Activated naive CD4-positive, alpha-beta T cell treated with anti-CD3 and anti-CD28 coated beads, Interleukin-2, amount 50 U/mL, for 16 hours (primary cell): ENCODE measurements around the gene PAK6.

ENCODE experiments used
- DNase-seq: peaks from one replicate; pipeline ENCODE4 v3.0.0-alpha.2; 2020

Gene PAK6

DNA sequence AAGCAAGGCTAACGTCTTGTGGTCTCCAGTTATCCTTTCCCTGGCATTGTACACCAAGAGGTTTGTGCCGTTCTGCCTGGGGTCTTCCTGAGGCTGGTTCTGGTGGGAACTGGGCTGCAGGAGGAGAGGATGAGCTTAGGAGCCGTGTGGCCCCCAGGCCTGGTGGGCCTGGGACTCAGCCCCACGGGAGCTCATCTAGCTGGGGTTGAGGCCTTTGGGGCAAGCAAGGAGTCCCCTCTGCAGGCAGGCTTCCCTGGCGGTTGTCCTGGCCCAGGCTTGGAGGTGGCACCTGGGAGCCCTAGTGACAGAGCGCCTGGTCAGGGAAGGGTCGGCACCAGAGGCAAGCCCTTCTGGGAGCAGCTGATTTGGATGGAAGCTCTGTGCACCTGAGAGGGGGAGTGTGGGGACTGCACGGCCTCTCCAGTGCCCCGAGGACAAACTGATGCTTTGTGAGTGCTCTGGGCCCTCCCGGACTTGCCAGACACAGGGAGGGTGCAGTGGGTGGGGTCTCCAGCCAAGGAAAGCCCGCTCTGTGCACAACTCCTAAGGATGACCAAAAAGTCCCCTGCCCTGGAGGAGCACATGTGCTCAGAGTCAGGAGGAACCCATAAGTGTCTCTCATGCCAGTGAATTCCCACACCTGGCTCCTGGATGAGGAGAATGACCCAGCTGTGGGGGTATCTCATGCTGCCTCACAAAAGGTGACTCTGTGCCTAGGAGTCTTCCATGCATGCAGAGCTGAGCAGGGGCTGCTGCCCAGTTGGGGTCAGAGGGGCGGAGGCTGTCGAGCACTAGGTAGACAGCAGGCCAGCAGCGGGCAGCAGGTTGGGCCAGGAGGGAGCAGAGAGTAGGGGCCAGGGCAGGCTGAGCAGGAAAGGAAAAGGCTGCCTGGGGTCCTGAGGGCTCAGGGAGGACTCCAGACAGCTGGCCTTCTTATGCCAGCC, 2.7 kb downstream of the PAK6 start:
- no peak for DNase-seq

DNA sequence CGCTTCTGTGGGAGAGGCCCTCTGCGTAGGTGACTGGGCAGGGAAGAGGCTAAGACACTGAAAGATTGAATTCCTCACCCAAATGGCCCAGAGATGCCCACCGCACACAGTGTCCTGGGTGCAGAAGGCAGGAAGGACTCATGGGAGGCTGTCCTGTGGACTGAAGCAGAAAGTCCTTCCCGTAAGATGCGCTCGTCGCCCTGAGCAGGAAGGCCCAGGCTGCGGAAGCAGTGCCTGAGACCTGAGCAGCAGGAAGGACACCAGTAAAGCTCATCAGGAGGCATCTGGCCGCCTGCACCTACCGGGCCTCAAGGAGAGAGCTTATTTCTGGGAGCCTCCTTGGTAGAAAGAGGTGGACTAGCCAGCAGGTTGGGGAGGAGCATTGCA, 3.3 kb downstream of the PAK6 start:
- DNase-seq, result no peak

DNA sequence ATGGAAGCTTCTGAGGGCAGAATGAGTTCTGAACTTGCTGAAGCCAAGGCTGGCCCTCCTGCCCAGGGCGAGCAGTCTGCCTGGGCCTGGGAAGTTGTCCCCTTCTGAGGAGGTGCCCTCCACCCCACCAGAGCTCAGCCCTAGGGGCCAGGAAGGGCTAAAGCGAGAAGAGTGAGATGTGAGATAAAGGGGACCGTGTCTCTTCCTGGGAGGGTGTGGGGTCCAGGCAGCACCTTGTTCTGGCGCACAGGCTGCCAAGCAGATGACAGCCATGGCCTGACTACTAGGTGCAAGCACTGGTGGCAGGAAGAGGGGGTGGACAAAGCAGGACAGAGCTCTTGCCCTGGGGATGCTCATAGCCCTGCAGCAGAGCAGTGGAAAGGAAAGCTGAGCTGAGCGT, 3.7 kb downstream of the PAK6 start:
- no peak for DNase-seq

DNA sequence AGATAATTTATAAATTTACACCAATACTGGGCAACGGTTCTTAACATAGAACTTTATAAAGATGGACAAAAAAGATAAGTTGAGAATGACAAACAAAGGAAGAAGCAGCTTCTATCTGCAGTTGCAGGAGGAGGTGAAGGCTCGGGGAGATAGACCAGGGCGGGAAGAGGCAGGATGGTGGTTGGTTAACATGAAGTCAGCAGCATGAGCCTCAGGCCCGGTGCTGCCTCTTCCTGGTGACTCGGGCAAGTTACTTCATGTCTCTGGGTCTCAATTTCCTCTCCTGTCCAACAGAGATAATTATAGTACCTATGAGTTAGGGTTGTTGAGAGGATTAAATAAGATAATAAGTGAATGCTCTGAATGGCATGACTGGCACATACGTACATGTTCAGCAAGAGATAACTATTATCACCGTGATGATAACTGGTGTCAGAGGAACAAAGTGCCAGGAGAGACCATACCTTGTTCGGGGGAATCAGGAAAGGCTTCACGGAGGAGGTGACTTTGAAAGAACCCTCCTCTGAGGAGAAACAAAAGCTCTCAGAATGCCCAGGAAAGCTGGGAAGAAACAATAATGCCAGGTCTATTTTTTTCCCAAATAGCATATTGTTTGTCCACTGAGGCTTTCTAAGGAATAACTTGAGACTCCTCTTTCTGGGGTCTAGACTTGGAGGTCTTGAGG, 4.4 kb downstream of the PAK6 start:
- DNase-seq, result no peak

DNA sequence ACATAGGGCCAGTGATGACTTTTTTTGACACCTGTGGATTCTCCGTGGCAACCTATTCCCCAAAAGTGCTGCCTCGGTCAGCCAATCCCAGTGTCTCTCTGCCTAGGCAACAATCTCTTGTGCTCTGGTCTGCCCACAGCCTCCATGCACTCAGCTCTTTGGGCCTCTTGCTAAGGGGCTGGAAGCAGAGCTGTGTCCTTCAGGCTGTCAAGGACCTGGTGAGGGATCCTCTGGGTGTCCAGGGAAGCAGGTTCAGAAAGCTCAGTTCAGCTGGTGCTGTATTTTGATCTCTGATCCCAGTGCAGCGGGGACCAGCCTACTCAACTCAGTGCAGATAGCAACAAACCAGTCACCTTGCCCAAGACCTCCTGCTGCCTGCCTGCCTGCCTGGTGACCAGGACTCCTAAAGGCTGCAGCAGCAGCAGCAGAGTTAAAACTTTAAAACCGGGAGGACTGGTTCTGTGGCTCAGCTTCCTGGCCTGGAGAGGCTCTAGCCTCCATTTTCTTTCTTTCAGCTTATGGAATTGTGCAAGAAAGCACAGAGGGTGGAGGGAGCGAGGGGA, 6.2 kb downstream of the PAK6 start:
- no peak for DNase-seq

DNA sequence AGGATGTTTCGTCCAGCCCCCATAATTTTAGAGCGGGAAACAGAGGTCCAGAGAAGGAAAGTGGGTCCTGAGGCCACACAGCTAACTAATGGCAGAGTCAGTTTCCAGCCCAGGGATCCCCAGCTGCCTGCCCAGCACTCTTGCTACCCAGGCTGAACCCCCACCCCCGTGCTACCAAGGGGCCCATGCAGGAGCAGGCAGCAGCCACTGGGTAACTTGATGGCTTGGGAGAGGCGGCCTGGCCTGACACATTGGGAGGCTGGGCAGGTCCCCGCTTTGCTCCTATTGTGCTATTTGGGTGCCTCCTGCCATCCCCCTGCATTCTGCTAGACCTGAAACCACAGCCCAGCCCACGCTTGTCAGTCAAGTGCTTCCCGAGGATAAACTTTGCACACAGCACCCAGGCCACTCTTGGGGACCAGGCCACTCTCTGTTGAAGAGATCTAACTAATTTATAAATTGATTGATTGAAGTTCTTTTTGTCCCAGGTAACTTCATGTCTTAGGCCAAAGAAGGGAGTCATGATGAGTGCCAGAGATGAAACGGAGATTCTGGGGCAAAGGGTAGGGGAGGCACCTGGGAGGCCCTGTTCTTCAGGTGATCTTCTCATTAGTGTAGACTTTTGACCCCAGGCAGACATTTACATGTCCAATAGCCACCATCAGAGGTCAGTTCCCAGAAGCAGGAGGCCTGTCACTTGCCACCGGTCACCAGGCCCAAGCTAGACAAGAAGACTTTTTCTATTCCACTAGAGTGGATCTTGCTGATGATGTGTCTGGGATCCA, 7.0 kb downstream of the PAK6 start:
- DNase-seq, result no peak

DNA sequence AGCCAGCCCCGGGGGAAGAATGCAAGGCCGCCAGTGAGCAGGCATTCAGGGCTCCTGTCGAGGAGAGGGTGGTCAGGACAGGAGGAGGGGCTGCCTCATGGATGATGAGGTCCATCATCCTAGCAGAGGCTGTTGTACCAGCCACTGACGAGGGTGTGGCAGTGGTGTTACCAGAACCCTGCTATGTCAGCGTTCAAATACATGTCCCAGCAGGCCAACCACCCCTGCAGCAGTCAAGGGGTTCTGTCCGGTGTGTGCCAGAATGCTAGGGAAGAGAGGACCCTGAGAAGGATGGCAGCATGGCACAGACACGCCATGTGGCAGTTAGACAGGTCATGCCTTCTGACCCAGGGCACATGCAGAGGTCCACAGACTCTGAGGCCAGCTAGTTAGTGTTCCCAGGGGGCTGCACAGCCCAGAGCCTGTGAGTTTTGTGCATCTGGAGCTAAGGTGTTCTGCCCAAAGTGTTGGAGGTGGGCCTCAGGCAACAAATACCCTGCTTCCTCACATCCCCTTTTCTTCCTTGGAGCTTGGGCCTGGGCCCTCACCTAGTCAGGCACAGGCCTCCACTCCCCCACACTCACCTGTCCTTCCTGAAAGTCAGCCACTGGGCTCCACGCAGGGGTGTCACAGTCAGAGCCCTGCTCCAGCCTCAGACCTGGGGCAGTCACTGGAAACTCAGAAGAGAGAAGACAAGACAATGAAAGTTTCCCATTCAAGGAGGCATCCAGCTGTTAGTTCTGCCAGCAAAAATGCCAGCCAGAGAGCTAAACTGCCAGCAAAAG, 7.8 kb downstream of the PAK6 start:
- DNase-seq, result no peak

DNA sequence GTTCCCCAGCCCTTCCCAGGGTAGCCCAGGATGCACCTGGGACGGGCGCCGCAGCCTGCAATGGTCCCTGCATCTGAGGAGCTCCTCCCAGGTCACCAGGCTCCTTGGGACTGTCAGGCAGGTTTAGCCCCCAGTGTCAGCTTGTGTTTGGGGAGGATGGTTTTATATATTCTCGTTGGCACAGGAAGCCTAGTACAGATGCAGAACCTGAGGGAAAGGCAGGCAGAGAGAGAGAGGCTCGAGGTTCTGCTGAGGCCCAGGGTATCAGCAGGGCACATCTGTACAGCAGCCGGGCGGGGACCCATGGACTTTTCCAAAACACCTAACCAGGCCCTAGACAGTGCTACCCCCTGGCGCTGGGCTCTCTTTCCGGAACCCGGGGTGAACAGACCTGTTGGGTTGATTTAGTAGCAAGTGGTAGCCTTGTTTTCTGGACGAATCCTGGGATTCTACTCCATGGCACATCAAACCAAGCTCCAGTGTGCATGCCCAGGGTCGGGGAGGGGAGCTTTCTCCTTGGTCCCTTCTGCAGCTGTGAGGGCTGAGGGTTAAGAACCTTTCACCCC, 8.6 kb downstream of the PAK6 start:
- no peak for DNase-seq

DNA sequence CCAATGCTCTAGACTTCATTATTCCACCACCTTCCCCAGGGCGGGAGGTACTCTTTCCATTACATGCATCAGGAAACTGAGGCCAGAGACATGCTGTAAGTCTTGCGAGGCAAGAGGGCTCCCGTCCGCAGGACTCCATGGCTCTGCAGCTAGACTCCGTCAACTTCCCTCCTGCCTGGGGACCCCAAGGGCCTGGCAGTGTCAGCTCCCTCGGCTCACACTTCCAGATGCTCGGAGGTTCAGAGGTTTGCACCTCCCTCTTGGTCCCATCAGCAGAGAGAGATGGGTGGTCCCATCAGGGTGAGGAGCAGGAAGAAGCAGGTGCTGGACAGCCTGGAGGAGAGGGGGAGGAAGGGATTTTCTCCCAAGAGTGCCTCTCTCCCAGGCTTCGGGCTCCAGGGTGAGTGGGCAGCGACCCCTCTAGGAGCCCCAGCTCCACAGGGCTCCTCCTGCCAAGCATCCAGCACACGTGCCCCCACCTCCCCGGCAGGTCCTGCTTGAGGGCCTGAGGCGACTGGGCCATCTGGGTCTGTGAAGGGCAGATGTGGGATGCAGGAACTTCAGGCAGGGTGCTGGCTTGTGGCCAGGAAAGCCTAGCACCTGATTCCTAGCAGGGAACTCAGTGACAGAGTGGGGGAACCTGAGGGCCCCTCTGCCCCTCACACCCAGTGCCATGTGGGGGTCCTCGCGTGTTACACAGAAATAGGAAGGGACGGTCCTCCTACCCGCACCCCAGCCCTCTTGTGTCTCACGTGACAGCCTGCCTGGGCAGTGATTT, 9.3 kb downstream of the PAK6 start:
- no peak for DNase-seq

DNA sequence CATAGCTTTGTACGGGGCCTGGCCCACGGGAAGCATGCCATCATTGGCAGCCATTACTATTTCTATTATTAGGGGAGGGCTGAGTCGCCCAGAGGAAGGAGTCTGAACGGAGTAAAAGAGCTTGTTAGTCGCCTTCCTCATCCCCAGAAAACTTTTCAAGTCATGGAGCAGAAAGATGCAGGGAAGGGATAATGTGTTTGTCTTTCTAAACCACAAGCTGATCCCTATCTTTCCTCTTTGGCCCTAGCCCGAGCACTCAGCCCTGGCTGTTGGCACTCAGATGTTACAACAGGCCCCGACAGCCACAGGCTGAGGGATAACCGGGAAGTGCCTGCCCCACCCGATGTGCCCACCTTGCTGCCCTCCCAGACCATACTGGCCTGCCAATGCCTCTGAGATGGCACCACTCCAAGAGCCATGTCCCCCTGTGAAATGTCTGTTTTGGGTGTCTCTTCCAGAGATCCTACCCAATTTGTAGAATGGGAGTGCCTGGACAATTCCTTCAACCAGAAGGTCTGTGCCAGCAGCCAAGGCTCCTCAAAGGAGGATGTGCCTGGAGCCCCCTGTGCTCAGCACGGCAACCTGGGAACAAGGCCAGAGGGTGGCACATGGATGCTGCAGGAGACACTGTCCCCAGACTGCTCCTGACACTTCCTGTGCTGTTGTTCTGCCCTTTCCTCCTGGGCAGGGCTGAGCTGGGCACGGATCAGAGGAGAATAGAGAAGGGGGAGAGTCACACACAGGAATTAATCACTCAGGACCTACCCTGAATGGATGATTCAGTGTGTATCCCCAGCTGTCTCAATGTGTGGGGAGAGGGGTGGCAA, 10.8 kb downstream of the PAK6 start:
- DNase-seq, result no peak

DNA sequence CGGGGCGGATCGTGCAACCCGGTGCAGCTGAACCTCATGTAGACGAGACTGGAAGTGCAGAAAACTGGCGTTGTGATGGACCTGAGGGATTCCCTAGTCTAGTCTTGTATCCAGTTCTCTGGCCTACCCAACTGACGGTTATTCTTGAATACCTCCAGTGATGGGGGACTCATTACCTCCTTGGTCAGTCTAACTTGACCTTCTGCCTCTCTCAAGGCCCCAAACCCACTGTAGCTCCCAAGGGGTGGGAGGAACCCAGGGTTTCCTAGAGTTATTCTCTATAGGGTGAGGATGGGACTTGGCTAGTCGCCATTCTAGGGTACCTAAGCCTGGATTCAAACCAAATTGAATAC, 11.4 kb downstream of the PAK6 start:
- no peak for DNase-seq

DNA sequence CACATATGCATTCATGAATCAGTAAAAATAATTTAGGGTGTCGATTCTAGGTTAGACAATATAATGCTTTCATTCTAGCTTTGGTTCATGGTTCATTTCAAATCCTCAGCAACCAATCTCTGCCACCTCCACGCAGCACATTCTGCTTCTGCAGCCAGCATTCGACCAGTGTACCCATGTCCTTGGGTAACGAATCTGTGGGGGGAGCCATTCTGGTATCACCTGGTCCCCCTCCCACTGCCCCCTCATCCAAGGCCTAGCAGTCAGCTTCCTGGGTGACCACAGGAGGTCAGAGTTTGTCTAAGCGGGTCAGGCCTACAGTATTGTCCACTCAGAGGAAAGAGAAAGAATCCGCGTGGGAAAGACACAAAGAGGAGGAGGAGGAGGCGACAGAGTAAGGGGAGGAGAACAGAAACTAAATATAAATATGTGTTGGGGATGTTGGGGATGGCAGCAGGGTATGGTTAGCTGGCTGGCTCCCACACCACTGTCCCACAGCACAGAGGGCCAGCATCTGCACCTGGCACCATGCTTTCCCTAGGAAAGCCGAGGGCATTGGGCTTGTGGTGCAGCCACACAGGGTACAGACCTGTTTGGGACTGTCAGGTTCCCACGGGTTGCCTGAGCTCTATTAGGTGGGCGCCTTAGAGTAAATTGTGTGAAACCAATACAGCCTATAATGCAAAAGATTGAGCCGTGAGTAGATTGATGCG, 12.1 kb downstream of the PAK6 start:
- no peak for DNase-seq

DNA sequence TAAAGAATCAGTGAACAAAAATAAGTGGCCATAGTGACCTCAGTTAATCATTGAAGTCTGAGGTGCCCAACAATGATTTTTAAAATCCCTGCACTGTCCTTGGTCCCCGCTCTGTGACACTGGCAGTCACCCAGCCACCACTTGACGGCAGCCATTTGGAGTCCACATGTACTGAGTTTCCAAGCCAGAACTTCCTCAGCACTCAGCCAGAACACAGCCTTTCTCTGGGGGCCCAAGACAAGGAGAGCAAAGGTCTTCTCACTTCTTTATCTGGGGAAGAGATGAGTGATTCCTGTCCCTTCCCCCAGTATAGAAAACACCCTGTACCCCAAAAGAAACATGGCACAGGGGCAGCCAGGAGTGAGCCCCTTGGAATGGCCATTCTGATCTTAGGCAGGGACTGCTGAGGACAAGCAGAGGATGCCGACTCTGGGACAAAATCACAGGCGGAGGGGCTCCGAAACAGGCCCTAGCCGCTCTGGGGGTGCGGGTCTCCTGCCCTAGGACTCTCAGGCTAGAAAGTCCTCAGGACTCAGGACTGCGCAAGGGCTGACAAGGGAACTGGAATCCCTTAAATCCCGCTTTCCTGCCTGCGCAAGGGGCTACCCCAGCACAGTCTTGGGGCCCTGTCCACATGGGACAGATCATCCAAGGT, 12.8 kb downstream of the PAK6 start:
- DNase-seq, result no peak

DNA sequence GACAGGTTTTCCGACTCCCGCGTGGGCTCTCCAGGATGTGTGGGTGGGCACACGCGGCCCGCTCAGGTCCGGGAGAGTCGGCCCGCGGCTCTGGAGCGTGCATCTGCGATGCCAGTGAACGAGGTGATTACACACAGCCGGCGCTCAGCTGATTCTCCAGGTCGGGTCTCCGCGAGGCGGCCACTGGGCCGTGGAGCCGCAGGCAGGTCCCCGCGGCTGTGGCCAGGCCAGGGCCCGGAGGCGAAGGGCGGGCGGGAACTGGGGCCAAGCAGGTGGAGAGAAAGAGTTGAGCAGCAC, 13.2 kb downstream of the PAK6 start:
- no peak for DNase-seq

DNA sequence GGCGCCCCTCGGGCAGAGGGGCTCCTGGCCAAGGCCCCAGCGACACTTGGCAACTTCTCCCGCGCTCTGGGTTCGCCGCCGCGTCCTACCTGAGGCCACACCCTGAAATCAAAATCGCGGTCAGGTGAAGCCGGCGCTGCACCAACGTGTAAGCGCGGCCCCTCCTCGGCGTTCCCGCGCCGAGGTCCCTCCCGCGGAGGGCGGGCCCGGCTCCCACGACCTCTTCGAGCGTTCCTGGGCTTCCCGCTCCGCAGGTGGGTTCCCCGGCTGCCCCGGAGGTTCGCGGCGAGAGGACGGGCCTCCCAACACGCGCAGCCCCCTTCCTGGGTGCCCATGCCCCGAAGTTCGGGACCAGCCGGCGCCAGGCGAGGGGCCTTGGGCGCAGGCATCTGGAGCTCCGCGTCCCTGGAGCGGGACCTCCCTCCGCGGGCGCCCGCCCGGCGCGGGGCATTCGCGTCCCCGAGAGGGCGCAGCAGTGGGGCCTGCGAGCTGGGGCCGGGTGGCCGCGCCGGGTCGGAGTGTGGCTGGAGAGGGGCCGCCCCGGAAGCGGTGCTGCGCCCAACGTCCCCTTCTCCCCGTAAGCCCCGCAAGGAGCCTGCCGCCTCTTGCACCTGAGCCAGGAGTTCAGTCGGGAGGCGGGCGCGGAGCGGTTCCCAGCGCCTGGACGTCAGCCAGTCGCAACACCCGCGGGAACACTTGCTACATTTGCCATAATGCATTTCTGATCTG, 13.7 kb downstream of the PAK6 start:
- DNase-seq, result no peak

DNA sequence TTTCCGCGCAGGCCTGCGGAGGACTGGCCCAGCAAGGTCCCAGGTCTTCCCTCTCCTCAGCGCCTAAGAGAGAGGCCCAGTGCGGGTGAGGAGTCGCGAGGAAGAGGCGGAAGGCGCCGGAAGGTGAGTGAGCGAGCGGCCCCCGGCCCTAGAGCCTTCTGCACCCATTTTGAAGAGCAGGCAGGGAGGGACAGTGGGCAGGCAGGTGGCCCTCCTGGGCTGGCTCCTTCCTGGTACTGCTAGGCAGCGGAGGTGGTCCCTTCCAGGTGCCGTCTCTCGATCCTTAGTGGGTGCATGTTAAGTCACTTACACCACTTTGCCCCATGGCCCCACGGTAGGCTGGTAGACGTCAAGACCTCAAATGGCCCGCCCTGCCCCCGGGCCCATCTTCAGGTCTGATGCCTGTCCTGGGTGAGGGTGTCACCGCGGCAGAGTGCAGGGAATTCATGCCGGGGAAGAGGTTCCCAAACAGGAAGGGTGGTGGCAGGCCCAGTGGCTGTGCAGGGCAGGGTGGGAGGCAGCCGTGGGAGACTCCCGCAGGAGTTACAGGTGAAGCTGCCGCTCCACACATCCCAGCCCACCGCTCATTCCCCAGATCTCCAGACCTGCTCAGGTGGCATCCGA, 14.4 kb downstream of the PAK6 start:
- no peak for DNase-seq

DNA sequence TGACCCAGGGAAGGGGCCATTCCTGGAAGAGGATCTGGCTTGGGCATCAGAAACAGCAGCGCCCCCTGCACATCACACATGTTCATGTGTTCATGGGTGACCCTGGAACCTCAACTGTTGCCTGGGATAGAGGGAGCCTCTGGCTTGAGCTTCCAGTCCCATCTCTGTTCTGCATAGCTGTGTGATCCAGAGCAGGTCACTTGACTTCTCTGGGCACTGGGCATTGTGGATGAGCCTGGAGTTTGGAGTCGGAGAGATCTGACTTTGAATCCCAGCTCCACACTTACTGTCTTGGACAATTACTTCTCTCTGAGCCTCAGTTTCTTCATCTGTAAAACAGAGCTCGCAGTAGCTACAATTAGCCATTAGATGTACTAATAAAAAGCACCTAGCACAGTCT, 15.6 kb downstream of the PAK6 start:
- no peak for DNase-seq

DNA sequence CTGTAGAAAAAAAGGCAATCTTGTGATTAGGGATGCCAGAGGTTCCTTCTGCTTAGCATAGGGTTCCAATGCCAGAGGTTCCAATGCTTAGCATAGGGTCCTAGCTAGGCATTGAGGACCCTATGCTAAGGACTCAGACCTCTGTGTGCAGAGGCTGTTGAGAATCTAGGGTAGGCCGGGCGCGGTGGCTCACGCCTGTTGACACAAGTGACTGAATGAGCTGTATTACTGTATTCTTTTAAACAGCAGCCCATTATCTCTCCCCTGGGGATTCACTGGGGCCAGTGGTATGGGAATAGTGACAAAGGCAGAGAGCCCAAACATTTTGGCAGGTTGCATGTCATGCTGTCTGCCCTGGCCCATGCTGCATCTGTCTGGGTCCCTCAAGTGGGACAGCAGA, 16.2 kb downstream of the PAK6 start:
- no peak for DNase-seq
